GM18907 (cell line): ENCODE data around the gene MINDY4.

Experiments used
- ATAC-seq: cut with Tn5 transposase; IDR thresholded peaks from one replicate; pipeline ENCODE4 v1.9.1; 2021; ENCODE audit warnings: mild to moderate bottlenecking, moderate library complexity; ENCODE audit not compliant: unreplicated experiment

MINDY4 gene

GRCh38 chr7:30941582-30942323 is 170.5 kb downstream of the MINDY4 start:
- ATAC-seq, result no peak
